Caco-2 (cell line): ENCODE results near the gene NKAP. TPM values are rescaled to one million over a fixed set of nuclear protein-coding genes. Genes with fewer than 3 reads are reported as not detected.
A peak's percentile ranks its signal among the peaks of the same experiment; 100 is the strongest.

ENCODE experiments used
- Bru-seq: library from RNA; stranded (reverse); fragments of 400-500 nt; gene quantifications from one replicate; lab custom pipeline; 2021; lab: Mats Ljungman, UMichigan
- BruChase-seq, 2 experiments: library from RNA; stranded (reverse); fragments of 400-500 nt; gene quantifications; one replicate each; lab custom pipeline; 2021; lab: Mats Ljungman, UMichigan
- BruUV-seq: library from RNA; stranded (reverse); fragments of 400-500 nt; replicated peaks from 2 replicates; lab custom pipeline; 2021; lab: Mats Ljungman, UMichigan
- CTCF ChIA-PET: fragments of 300-600 bp; sonication (Branson Sonifier 250); formaldehyde crosslinking; loops from one replicate; lab custom pipeline; 2022; ENCODE audit warnings: antibody characterized with exemption; lab: Charles Lee
- POLR2A ChIA-PET: fragments of 300-600 bp; sonication (Branson Sonifier 250); formaldehyde crosslinking; loops from one replicate; lab custom pipeline; 2022; ENCODE audit warnings: antibody characterized with exemption; lab: Charles Lee
- DNase-seq, 2 experiments: peaks; one replicate each; pipeline versions ENCODE4 v3.0.0 to v3.0.0-alpha.2; 2020 to 2022
- H3K27me3 ChIP-seq: replicated peaks from 2 replicates; pipeline ENCODE4 v1.6.0; 2011; ENCODE audit warnings: low read length; ENCODE audit not compliant: control insufficient read depth, insufficient read depth
- H3K36me3 ChIP-seq: 2 replicates; pipeline ENCODE4 v1.5.1; 2011; ENCODE audit warnings: low read length; ENCODE audit not compliant: control insufficient read depth, insufficient read depth
- H3K4me1 ChIP-seq: fragments of 250-450 bp; sonication (Bioruptor Pico); 2 replicates; pipeline ENCODE4 v1.5.1; 2020; ENCODE audit warnings: mild to moderate bottlenecking
- H3K4me3 ChIP-seq: 2 replicates; pipeline ENCODE4 v1.5.1; 2011; ENCODE audit warnings: low read depth, mild to moderate bottlenecking, control low read depth, low read length
- H3K9me3 ChIP-seq: fragments of 250-450 bp; sonication (Bioruptor Pico); 2 replicates; pipeline ENCODE4 v1.5.1; 2020; ENCODE audit warnings: mild to moderate bottlenecking, moderate library complexity
- H3K27ac Mint-ChIP-seq: one replicate; pipeline ENCODE4 v1.8.0; 2022; ENCODE audit warnings: mixed read lengths; ENCODE audit not compliant: unreplicated experiment
- H3K27me3 Mint-ChIP-seq: one replicate; pipeline ENCODE4 v1.8.0; 2022; ENCODE audit warnings: mixed read lengths; ENCODE audit not compliant: insufficient read depth, unreplicated experiment
- H3K36me3 Mint-ChIP-seq: one replicate; pipeline ENCODE4 v1.8.0; 2022; ENCODE audit warnings: mild to moderate bottlenecking, mixed read lengths; ENCODE audit not compliant: insufficient read depth, unreplicated experiment
- H3K4me1 Mint-ChIP-seq: one replicate; pipeline ENCODE4 v1.8.0; 2022; ENCODE audit warnings: low read depth, mixed read lengths; ENCODE audit not compliant: unreplicated experiment
- H3K4me3 Mint-ChIP-seq: one replicate; pipeline ENCODE4 v1.8.0; 2022; ENCODE audit warnings: mild to moderate bottlenecking, moderate library complexity, mixed read lengths; ENCODE audit not compliant: unreplicated experiment
- H3K9me3 Mint-ChIP-seq: one replicate; pipeline ENCODE4 v1.8.0; 2022; ENCODE audit warnings: mixed read lengths; ENCODE audit not compliant: unreplicated experiment
- intact Hi-C: fragments of 100-400 bp; cut with micrococcal nuclease; formaldehyde crosslinking; loops from one replicate; pipeline ENCODE4 v1.10.0; 2022; ENCODE audit not compliant: unreplicated experiment
- long read RNA-seq: library from polyadenylated mRNA; stranded (forward); transcript quantifications from one replicate; pipeline ENCODE4 v2.0.0, GENCODE V29; 2022
- total RNA-seq: library from RNA; stranded (reverse); gene quantifications from 2 replicates; pipeline ENCODE4 v1.2.3, GENCODE V29; 2022
- TF ChIP-seq, protein P1 (sequence below), 2 experiments: fragments of 200-600 bp in 1 of 2; IDR thresholded peaks; 1 replicate in 1 of 2; 2 replicates in 1 of 2; pipeline versions ENCODE4 v1.5.1 to v1.8.0; 2011 to 2022; ENCODE audit warnings: antibody characterized with exemption in 1 of 2, control low read depth in 1 of 2, inconsistent platforms in 1 of 2, low read depth in 1 of 2, low read length in 1 of 2, mild to moderate bottlenecking in 1 of 2, moderate library complexity in 1 of 2; ENCODE audit not compliant: insufficient read depth in 1 of 2, severe bottlenecking in 1 of 2, unreplicated experiment in 1 of 2

The NKAP gene
- total RNA-seq: 7.2 and 9.5 TPM in 2 replicates
- percentile 62 among the genes with signal in this experiment for Bru-seq, nascent RNA
- percentile 58 among the genes with signal in this experiment for BruChase-seq, experiment 1, labeled RNA remaining after a 2-hour chase
- BruChase-seq, experiment 2, labeled RNA remaining after a 6-hour chase: percentile 64 among the genes with signal in this experiment
- long read RNA-seq, full-length matches to known transcripts: 44 of 48 reads
- long read RNA-seq, partial matches to known transcripts: 1 of 48 reads
- long read RNA-seq, other reads (novel, unspliced or antisense): 3 of 48 reads

- Histone ChIP-seq H3K36me3 (no peaks in the 10 kb centered on the region), H3K4me1 (no peaks in the 10 kb centered on the region), H3K27me3 (no peaks in the 10 kb centered on the region; the same call in 1 of the 2 replicates), H3K9me3 (no peaks in the 10 kb centered on the region), H3K4me3 (peak within 1 kb of the TSS; percentile 69)
- Mint-ChIP-seq H3K27ac (peak within 1 kb of the TSS; percentile 89), H3K27me3 (peaks cover under 1% of the 10 kb centered on the region), H3K36me3 (no peaks in the 10 kb centered on the region), H3K4me3 (peak within 1 kb of the TSS; percentile 88), H3K9me3 (no peaks in the 10 kb centered on the region), H3K4me1 (no peaks in the 10 kb centered on the region)
- POLR2A ChIA-PET: no interaction called here
- intact Hi-C loops: loop anchor here (5.0 kb wide), 1 partner anchor 56 kb away; no protein-coding TSS in a partner anchor
- TF ChIP-seq, protein P1, sequence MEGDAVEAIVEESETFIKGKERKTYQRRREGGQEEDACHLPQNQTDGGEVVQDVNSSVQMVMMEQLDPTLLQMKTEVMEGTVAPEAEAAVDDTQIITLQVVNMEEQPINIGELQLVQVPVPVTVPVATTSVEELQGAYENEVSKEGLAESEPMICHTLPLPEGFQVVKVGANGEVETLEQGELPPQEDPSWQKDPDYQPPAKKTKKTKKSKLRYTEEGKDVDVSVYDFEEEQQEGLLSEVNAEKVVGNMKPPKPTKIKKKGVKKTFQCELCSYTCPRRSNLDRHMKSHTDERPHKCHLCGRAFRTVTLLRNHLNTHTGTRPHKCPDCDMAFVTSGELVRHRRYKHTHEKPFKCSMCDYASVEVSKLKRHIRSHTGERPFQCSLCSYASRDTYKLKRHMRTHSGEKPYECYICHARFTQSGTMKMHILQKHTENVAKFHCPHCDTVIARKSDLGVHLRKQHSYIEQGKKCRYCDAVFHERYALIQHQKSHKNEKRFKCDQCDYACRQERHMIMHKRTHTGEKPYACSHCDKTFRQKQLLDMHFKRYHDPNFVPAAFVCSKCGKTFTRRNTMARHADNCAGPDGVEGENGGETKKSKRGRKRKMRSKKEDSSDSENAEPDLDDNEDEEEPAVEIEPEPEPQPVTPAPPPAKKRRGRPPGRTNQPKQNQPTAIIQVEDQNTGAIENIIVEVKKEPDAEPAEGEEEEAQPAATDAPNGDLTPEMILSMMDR (IDR thresholded peaks at IDR 0.05; ENCODE audit: insufficient read depth in 1 of 2, low read depth in 1 of 2, low read length in 1 of 2, severe bottlenecking in 1 of 2, unreplicated experiment in 1 of 2): no peak
- TSS peak; percentile 41 for BruUV-seq
- CTCF ChIA-PET: no interaction called here
- peak; percentile 87 for DNase-seq
Observed at GRCh38 chrX:119943185-119943988, at the start of gene NKAP. NKAP (minus strand) TSS chrX:119943751; CDS start chrX:119943605, 146 bp downstream.

DNA sequence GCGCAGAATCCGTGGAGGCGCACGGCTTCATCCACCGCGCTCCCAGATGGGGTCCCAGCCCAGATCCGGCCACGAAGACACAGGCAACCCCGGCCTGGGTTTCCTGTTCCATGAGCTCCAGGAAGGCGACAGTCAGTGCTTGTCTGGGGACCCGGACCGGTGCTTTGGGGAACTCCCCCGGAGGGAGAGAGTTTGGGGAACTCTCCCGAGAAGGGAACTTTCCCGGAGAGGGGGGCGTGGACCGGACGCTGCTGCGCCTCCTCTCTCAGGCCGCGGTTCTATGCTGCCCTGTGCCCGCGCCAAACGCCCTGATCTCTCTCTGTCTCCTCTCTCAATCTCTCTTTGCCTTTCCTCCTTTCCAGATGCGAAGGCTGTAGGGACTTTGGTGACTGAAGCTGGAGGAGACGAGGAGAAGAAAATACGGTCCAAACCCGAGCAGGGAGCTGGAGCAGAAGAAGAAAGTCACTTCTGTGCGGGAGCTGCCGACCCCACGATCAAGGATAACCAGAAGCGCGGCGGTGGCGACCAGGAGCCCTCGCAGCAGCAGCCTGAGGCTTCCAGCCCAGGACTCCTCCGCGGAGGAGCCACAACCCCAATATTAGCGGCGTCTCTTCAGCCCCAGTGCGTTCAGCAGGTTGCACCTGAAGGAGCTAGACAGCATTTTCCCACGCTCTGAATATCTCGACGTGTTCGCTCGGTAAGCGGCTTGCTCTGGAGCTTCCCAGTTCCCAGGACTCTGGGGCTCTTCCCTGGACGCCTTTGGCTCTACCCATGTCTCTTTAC is 47.6 kb upstream of the NKAP start:
- Histone ChIP-seq H3K9me3 (no peaks in the 10 kb centered on the region), H3K4me1 (no peaks in the 10 kb centered on the region), H3K4me3 (no peak overlapping the region), H3K27me3 (no peaks in the 10 kb centered on the region), H3K36me3 (no peaks in the 10 kb centered on the region)
- POLR2A ChIA-PET: no interaction called here
- H3K9me3 Mint-ChIP-seq: no peaks in the 10 kb centered on the region
- no peak for DNase-seq
- no peak overlapping the region for H3K27ac Mint-ChIP-seq
- CTCF ChIA-PET: no interaction called here
- TF ChIP-seq, protein P1 (IDR thresholded peaks at IDR 0.05; ENCODE audit: insufficient read depth in 1 of 2, low read depth in 1 of 2, low read length in 1 of 2, severe bottlenecking in 1 of 2, unreplicated experiment in 1 of 2): no peak
- H3K27me3 Mint-ChIP-seq: no peaks in the 10 kb centered on the region
- no peak overlapping the region for H3K4me3 Mint-ChIP-seq
- no peaks in the 10 kb centered on the region for H3K36me3 Mint-ChIP-seq
- no TSS peak for BruUV-seq
- H3K4me1 Mint-ChIP-seq: no peaks in the 10 kb centered on the region
- intact Hi-C loops: no loop called here

- Histone ChIP-seq H3K4me1 (no peaks in the 10 kb centered on the region), H3K27me3 (no peaks in the 10 kb centered on the region), H3K9me3 (no peaks in the 10 kb centered on the region), H3K36me3 (no peaks in the 10 kb centered on the region), H3K4me3 (no peak overlapping the region)
- DNase-seq: no peak
- ChIA-PET POLR2A (no interaction called here), CTCF (no interaction called here)
- H3K27me3 Mint-ChIP-seq: no peaks in the 10 kb centered on the region
- TF ChIP-seq, protein P1 (IDR thresholded peaks at IDR 0.05; ENCODE audit: insufficient read depth in 1 of 2, low read depth in 1 of 2, low read length in 1 of 2, severe bottlenecking in 1 of 2, unreplicated experiment in 1 of 2): no peak
- BruUV-seq: no TSS peak
- H3K4me3 Mint-ChIP-seq: no peak overlapping the region
- no peaks in the 10 kb centered on the region for H3K9me3 Mint-ChIP-seq
- no peaks in the 10 kb centered on the region for H3K4me1 Mint-ChIP-seq
- H3K27ac Mint-ChIP-seq: no peak overlapping the region
- H3K36me3 Mint-ChIP-seq: no peaks in the 10 kb centered on the region
- intact Hi-C loops: no loop called here
Observed at GRCh38 chrX:119990556-119991004, 47.0 kb upstream of the NKAP start.
